HepG2 (cell line): ENCODE data around the gene FMNL1. TPM values are rescaled to one million over a fixed set of nuclear protein-coding genes. Genes with fewer than 3 reads are reported as not detected.
A peak's percentile ranks its signal among the peaks of the same experiment; 100 is the strongest.

Source experiments
- ERF ChIP-seq: IDR thresholded peaks from 2 replicates; pipeline ENCODE4 v1.6.1; 2018; ENCODE audit warnings: missing biosample characterization, missing genetic modification reagents
- SP1 ChIP-seq, 2 experiments: fragments of 450-650 bp in 1 of 2; sonication (generic) in 1 of 2; formaldehyde crosslinking in 1 of 2; IDR thresholded peaks; 2 replicates each; pipeline versions ENCODE4 v1.4.0 to v1.6.1; 2016 to 2020; ENCODE audit warnings: missing genetic modification reagents in 1 of 2
- SRSF9 ChIP-seq: fragments of 200-400 bp; formaldehyde crosslinking; IDR thresholded peaks from 2 replicates; pipeline ENCODE4 v1.6.1; 2018; ENCODE audit warnings: borderline replicate concordance, mild to moderate bottlenecking, low read depth, low read length; ENCODE audit not compliant: insufficient read depth, poor library complexity, severe bottlenecking
- TIGD3 ChIP-seq: sonication (generic); formaldehyde crosslinking; IDR thresholded peaks from 2 replicates; pipeline ENCODE4 v1.5.1; 2020; ENCODE audit warnings: mild to moderate bottlenecking, missing genetic modification reagents, borderline replicate concordance
- ZFP82 ChIP-seq: sonication (generic); formaldehyde crosslinking; IDR thresholded peaks from 2 replicates; pipeline ENCODE4 v1.5.1; 2020; ENCODE audit warnings: mild to moderate bottlenecking, missing genetic modification reagents, borderline replicate concordance
- ZMYM2 ChIP-seq: sonication (generic); formaldehyde crosslinking; IDR thresholded peaks from 2 replicates; pipeline ENCODE4 v1.8.0; 2022; ENCODE audit warnings: mild to moderate bottlenecking, missing genetic modification reagents
- ZNF142 ChIP-seq: sonication (generic); formaldehyde crosslinking; IDR thresholded peaks from 2 replicates; pipeline ENCODE4 v1.4.0; 2020; ENCODE audit warnings: missing genetic modification reagents
- ZNF251 ChIP-seq: sonication (generic); formaldehyde crosslinking; IDR thresholded peaks from 2 replicates; pipeline ENCODE4 v1.9.0; 2021; ENCODE audit warnings: mild to moderate bottlenecking, missing genetic modification reagents
- ZNF280D ChIP-seq: sonication (generic); formaldehyde crosslinking; IDR thresholded peaks from 2 replicates; pipeline ENCODE4 v1.5.1; 2020; ENCODE audit warnings: mild to moderate bottlenecking, missing genetic modification reagents
- ZNF512 ChIP-seq: sonication (generic); formaldehyde crosslinking; IDR thresholded peaks from 2 replicates; pipeline ENCODE4 v1.4.0; 2020; ENCODE audit warnings: mild to moderate bottlenecking, missing genetic modification reagents
- ZNF572 ChIP-seq: sonication (generic); formaldehyde crosslinking; IDR thresholded peaks from 2 replicates; pipeline ENCODE4 v1.5.1; 2020; ENCODE audit warnings: mild to moderate bottlenecking, missing genetic modification reagents
- polyA plus RNA-seq, 8 experiments: library from polyadenylated mRNA; depleted of rRNA in 3 of 8; stranded (reverse) in 7 of 8; unstranded in 1 of 8; fragments of >200 nt; fragmentation: Illumina TruSeq in 4 of 8; extraction: Trizol in 4 of 8; gene quantifications; 2 replicates each; pipeline versions ENCODE4 v1.2.1 to v1.2.3, GENCODE V29; 2011 to 2016; ENCODE audit warnings: low read depth in 4 of 8, missing spikeins in 1 of 8, mixed read lengths in 1 of 8; ENCODE audit not compliant: insufficient read depth in 1 of 8
- total RNA-seq, 5 experiments: library from RNA; depleted of rRNA; stranded (reverse); fragments of >200 nt; fragmentation: Illumina TruSeq; extraction: Trizol; gene quantifications; 2 replicates each; pipeline ENCODE4 v1.2.3, GENCODE V29; 2016; ENCODE audit warnings: low read depth in 1 of 5

FMNL1 gene
- total and polyA plus RNA-seq, 2 of the 13 experiments (the other 11 are each of a cell fraction or from before 2014, with no cell fraction given): 0.53 to 0.70 TPM

GRCh38 chr17:45172541-45173286 lies 49.0 kb upstream of the FMNL1 start (continued):
- no peak for TF ChIP-seq SRSF9
- peak; percentile 69; the same call in 1 of the 2 replicates for TF ChIP-seq ZNF251 (CRISPR knock-in tag)
- TF ChIP-seq ZNF142 (CRISPR knock-in tag): no peak
- peak; percentile 94 for TF ChIP-seq ERF (CRISPR knock-in tag)
- TF ChIP-seq ZNF280D (CRISPR knock-in tag): 0 out of 2 replicates have a peak, but pooled peaks have one; percentile 17
- peak; percentile 67; the same call in 1 of the 2 replicates for TF ChIP-seq ZFP82
- TF ChIP-seq ZNF572 (CRISPR knock-in tag): no peak
- TF ChIP-seq ZMYM2 (CRISPR knock-in tag): no peak
- no peak for TF ChIP-seq ZNF512 (CRISPR knock-in tag)
- no peak for TF ChIP-seq SP1 (IDR thresholded peaks at IDR 0.05)
- peak; percentile 78 for TF ChIP-seq SP1 (CRISPR knock-in tag; IDR thresholded peaks at IDR 0.05)
- TF ChIP-seq TIGD3: no peak
